ENCODE measurements around the gene SERAC1. TPM values are rescaled to one million over a fixed set of nuclear protein-coding genes. Genes with fewer than 3 reads are reported as not detected.
A peak's percentile ranks its signal among the peaks of the same experiment; 100 is the strongest.

SERAC1 gene
- total and polyA plus RNA-seq, 2 donors (not counting 3 experiments of a cell fraction or from before 2014, with no cell fraction given): 4.9 to 5.7 TPM

DNA sequence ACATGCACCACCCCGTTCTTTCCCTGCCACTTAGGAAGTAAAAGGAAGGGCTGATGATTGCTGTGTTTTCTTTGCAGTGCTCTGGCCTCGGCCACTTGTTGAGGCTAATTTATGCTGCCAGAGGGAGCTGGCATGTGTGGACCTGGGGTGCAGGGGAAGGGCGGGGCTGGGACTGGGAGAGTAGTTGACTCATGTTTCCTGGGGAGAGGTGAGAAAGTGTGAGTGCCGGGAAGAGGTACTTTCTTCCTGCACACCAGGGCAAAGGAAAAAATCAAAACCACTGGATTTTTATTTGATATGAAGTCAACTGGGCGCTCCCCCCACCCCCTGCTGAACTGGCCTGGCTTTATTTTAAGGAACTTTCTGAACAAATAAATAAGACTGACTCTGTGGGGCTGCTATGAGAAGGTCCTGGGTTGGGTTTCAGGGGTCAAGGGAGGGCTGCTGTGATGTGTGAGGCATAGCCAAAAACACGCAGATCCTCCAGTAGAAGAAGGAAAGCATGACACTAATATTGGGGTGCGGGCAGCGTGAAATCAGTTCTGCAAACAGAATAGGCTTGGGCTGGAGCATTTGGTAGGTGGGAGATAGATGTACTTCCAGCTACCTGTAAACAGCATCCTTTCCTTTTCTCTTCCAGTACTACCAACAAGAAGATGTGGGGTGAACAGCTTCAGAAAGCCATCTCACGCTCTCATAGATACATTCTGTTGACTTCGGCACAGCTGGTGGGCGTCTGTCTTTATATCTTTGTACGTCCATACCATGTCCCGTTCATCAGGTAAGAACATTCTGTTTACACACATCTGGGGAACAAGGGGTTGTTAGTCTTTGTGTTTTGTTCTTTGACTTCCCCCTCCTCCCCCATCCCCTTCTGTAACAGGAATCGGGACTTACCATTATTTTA lies 98.9 kb downstream of the SERAC1 start:
- CTCF ChIA-PET: interaction anchor here (1.0 to 8.4 kb wide), 13 partner anchors 10 to 754 kb away, joined by 3 to 83 read pairs (median 7); partner anchors contain the start of gene SYNJ2
- peak; percentile 84 for DNase-seq (ENCODE audit: low read depth, low spot score)
- H2AFZ ChIP-seq (ENCODE audit: low read depth, low read length): no peak overlapping the region
- no peak for FAIRE-seq
- no peaks in the 10 kb centered on the region for H3K27me3 ChIP-seq (ENCODE audit: control insufficient read depth in 2 of 2, insufficient read depth in 2 of 2, low read length in 2 of 2)
- peak overlapping the region; percentile 63 for H3K4me2 ChIP-seq (ENCODE audit: insufficient read depth, low read length)
- H3K9me1 ChIP-seq (replicated peaks; ENCODE audit: control insufficient read depth, extremely low read depth, insufficient read depth, low read length): no peaks in the 10 kb centered on the region
- H3K9me3 ChIP-seq (replicated peaks; ENCODE audit: control insufficient read depth, insufficient read depth, low read length): no peaks in the 10 kb centered on the region
- H3K36me3 ChIP-seq (ENCODE audit: control insufficient read depth in 2 of 2, extremely low read depth in 1 of 2, insufficient read depth in 2 of 2, low read length in 2 of 2): peaks cover 11 to 35% of the 10 kb centered on the region in 2 experiments
- no peaks in the 10 kb centered on the region for H4K20me1 ChIP-seq (replicated peaks; ENCODE audit: control insufficient read depth, extremely low read depth, insufficient read depth, low read length)
- peak overlapping the region in 1 of 3 experiments; percentile 12 for H3K4me3 ChIP-seq (replicated peaks in 1 of 3; ENCODE audit: insufficient read depth in 1 of 3, low read depth in 1 of 3, low read length in 3 of 3)
- peak; percentile 65 for TF ChIP-seq GATA2 (IDR thresholded peaks at IDR 0.05; ENCODE audit: insufficient read depth, insufficient read length, low read depth, low read length)
- TF ChIP-seq, protein P1, sequence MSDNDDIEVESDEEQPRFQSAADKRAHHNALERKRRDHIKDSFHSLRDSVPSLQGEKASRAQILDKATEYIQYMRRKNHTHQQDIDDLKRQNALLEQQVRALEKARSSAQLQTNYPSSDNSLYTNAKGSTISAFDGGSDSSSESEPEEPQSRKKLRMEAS (IDR thresholded peaks at IDR 0.05; ENCODE audit: insufficient read depth, insufficient read length): no peak
- no peak for TF ChIP-seq MYC (IDR thresholded peaks at IDR 0.05; ENCODE audit: low read depth, low read length)
- no peak for TF ChIP-seq EZH2 (IDR thresholded peaks at IDR 0.05; ENCODE audit: borderline replicate concordance, low read depth, low read length, severe bottlenecking)
- peak; percentile 57 for TF ChIP-seq JUN (IDR thresholded peaks at IDR 0.05; ENCODE audit: borderline replicate concordance, insufficient read depth, insufficient read length, low read depth)
- TF ChIP-seq FOS (IDR thresholded peaks at IDR 0.05; ENCODE audit: borderline replicate concordance, insufficient read depth, low read length): peak; percentile 87
- peak; percentile 67 for TF ChIP-seq POLR2AphosphoS5 (IDR thresholded peaks at IDR 0.05; ENCODE audit: insufficient read depth, low read depth, low read length)
- dilution Hi-C loops (cut with MboI; ENCODE audit: extremely low pct_ligation_motif_present, low sequenced_read_pairs): no loop called here
- H3K79me2 ChIP-seq (ENCODE audit: control insufficient read depth, insufficient read depth, low read length): peaks cover 6% of the 10 kb centered on the region
- POLR2A ChIA-PET: interaction anchor here (0.7 to 1.2 kb wide), 3 partner anchors 28 to 86 kb away, joined by 3 read pairs; no protein-coding TSS in a partner anchor
- intact Hi-C loops (cut with micrococcal nuclease): loop anchor here (1.0 to 10.0 kb wide), 9 partner anchors 9 to 754 kb away; partner anchors contain the start of genes SNX9 and SYNJ2
- BruUV-seq (replicated peaks): TSS peak; percentile 86
- H3K27ac ChIP-seq (ENCODE audit: insufficient read depth, low read depth, low read length): peak overlapping the region; percentile 99
- H3K4me1 ChIP-seq (ENCODE audit: control insufficient read depth, extremely low read depth, insufficient read depth, low read length): peaks cover 38% of the 10 kb centered on the region
- peak overlapping the region; percentile 85 for H3K9ac ChIP-seq (replicated peaks; ENCODE audit: extremely low read depth, insufficient read depth, low read length)

All from endothelial cell of umbilical vein (primary cell).